Sigmoid colon (tissue), 7 donors: Measurements from ENCODE around the gene CCSER1. TPM values are rescaled to one million over a fixed set of nuclear protein-coding genes. Genes with fewer than 3 reads are reported as not detected.
"Not testable (repeated sequence)": the region's sequence is repeated elsewhere in the genome, so short reads cannot be mapped to it uniquely, and the experiment has no call there.

Experiments
- DNase-seq: peaks from one replicate; pipeline ENCODE4 v3.0.0-alpha.2; 2019
- H3K27ac ChIP-seq, 4 donors: fragments of 200-600 bp; sonication (generic); one replicate each; pipeline ENCODE4 v1.5.1; 2016 to 2019; ENCODE audit warnings: mild to moderate bottlenecking in 1 of 4
- H3K27me3 ChIP-seq, 3 donors: fragments of 200-600 bp; sonication (generic); one replicate each; pipeline ENCODE4 v1.5.1; 2019; ENCODE audit warnings: mild to moderate bottlenecking in 1 of 3
- H3K36me3 ChIP-seq, 4 donors: fragments of 200-600 bp; sonication (generic); one replicate each; pipeline ENCODE4 v1.5.1; 2016 to 2019
- H3K4me1 ChIP-seq, 4 donors: fragments of 200-600 bp; sonication (generic); one replicate each; pipeline ENCODE4 v1.5.1; 2017 to 2019
- H3K4me3 ChIP-seq, 4 donors: fragments of 200-600 bp; sonication (generic); one replicate each; pipeline ENCODE4 v1.5.1; 2017 to 2019; ENCODE audit warnings: mild to moderate bottlenecking in 2 of 4, moderate library complexity in 1 of 4
- H3K9me3 ChIP-seq, 4 donors: fragments of 200-600 bp in 3 of 4; sonication (generic) in 3 of 4; one replicate each; pipeline versions ENCODE4 v1.5.1 to v1.6.1; 2013 to 2019
- CTCF ChIP-seq, 4 experiments: fragments of 450-650 bp in 3 of 4; fragments of 200-600 bp in 1 of 4; IDR thresholded peaks; one replicate each; pipeline ENCODE4 v1.5.1; 2016 to 2019; ENCODE audit warnings: antibody characterized with exemption in 4 of 4, mild to moderate bottlenecking in 3 of 4, moderate library complexity in 2 of 4
- EP300 ChIP-seq, 4 donors: sonication (generic); formaldehyde crosslinking; IDR thresholded peaks; one replicate each; pipeline ENCODE4 v1.6.1; 2017; ENCODE audit warnings: antibody characterized with exemption in 4 of 4
- POLR2A ChIP-seq, 2 donors: fragments of 450-650 bp; IDR thresholded peaks; one replicate each; pipeline ENCODE4 v1.6.1; 2016; ENCODE audit warnings: antibody characterized with exemption in 2 of 2, mild to moderate bottlenecking in 2 of 2, moderate library complexity in 2 of 2
- POLR2AphosphoS5 ChIP-seq, 4 donors: sonication (generic); formaldehyde crosslinking; IDR thresholded peaks; one replicate each; pipeline ENCODE4 v1.6.1; 2017; ENCODE audit warnings: antibody characterized with exemption in 4 of 4
- WGBS, 2 donors: extraction: QIAGEN DNeasy Blood & Tissue Kit; methylation state at CpG; one replicate each; pipeline ENCODE4 v1.1.7; 2013; 5-methylcytosine and 5-hydroxymethylcytosine counted together
- intact Hi-C: fragments of 100-400 bp; cut with DNase I; formaldehyde crosslinking; loops from one replicate; pipeline ENCODE4 v1.15.1; 2023
- polyA plus RNA-seq, 3 donors: library from polyadenylated mRNA; stranded (reverse); fragments of 200-250 nt; gene quantifications; one replicate each; pipeline ENCODE4 v1.2.3, GENCODE V29; 2013
- total RNA-seq, 4 donors: library from RNA; depleted of rRNA; stranded (reverse); fragments of >200 nt; gene quantifications; one replicate each; pipeline ENCODE4 v1.1.0, GENCODE V29; 2016
- donor health status: healthy with polysubstance abuse.
- donor health status: Bipolar disorder and iron deficiency.
- donor health status: healthy.

The CCSER1 gene
- total and polyA plus RNA-seq, 7 donors = 1.6 to 7.2 (median 4.2) TPM

- Histone ChIP-seq H3K4me1 (no peaks in the 10 kb centered on the region), H3K36me3 (no peaks in the 10 kb centered on the region), H3K27me3 (no peaks in the 10 kb centered on the region), H3K4me3 (no peak overlapping the region), H3K27ac (no peak overlapping the region), H3K9me3 (no peaks in the 10 kb centered on the region)
- DNase-seq = no peak
- 64 to 71% methylated on average over 3 of the region's 3 CpGs for WGBS, 2 donors
- TF ChIP-seq CTCF (IDR thresholded peaks at IDR 0.05) = no peak
- no peak for TF ChIP-seq POLR2A (IDR thresholded peaks at IDR 0.05)
- no peak for TF ChIP-seq EP300 (IDR thresholded peaks at IDR 0.05)
- TF ChIP-seq POLR2AphosphoS5 (IDR thresholded peaks at IDR 0.05) = no peak
- intact Hi-C loops = no loop called here
Observed at GRCh38 chr4:91212211-91212610, 1085.0 kb downstream of the CCSER1 start.

- intact Hi-C loops, H3K36me3 ChIP-seq, H3K9me3 ChIP-seq, H3K27ac ChIP-seq, H3K4me1 ChIP-seq, H3K27me3 ChIP-seq, H3K4me3 ChIP-seq: not testable (repeated sequence)
- WGBS, 2 donors = 96 to 98% methylated on average over 26 of the region's 26 CpGs
- peak; percentile 56 for DNase-seq
Observed at GRCh38 chr4:91217831-91218403, 1090.7 kb downstream of the CCSER1 start.

- H3K9me3 ChIP-seq = no peaks in the 10 kb centered on the region
- H3K4me3 ChIP-seq = no peak overlapping the region
- no peaks in the 10 kb centered on the region for H3K36me3 ChIP-seq
- H3K27me3 ChIP-seq = no peaks in the 10 kb centered on the region
- no peaks in the 10 kb centered on the region for H3K4me1 ChIP-seq
- DNase-seq = no peak
- H3K27ac ChIP-seq = no peak overlapping the region
- 54 to 73% methylated on average over 2 of the region's 2 CpGs for WGBS, 2 donors
- intact Hi-C loops = no loop called here
- TF ChIP-seq CTCF (IDR thresholded peaks at IDR 0.05) = no peak
- TF ChIP-seq POLR2AphosphoS5 (IDR thresholded peaks at IDR 0.05) = no peak
- no peak for TF ChIP-seq POLR2A (IDR thresholded peaks at IDR 0.05)
- TF ChIP-seq EP300 (IDR thresholded peaks at IDR 0.05) = no peak
Observed at GRCh38 chr4:91220315-91220714, 1093.1 kb downstream of the CCSER1 start.

GRCh38 chr4:91222014-91222413 lies 1094.8 kb downstream of the CCSER1 start:
- Histone ChIP-seq H3K27ac (no peak overlapping the region), H3K4me3 (no peak overlapping the region), H3K9me3 (no peaks in the 10 kb centered on the region), H3K4me1 (no peaks in the 10 kb centered on the region), H3K36me3 (no peaks in the 10 kb centered on the region), H3K27me3 (no peaks in the 10 kb centered on the region)
- DNase-seq = no peak
- intact Hi-C loops = no loop called here
- 90 to 92% methylated on average over 4 of the region's 4 CpGs for WGBS, 2 donors
- TF ChIP-seq POLR2AphosphoS5 (IDR thresholded peaks at IDR 0.05) (no peak), EP300 (IDR thresholded peaks at IDR 0.05) (no peak), POLR2A (IDR thresholded peaks at IDR 0.05) (no peak), CTCF (IDR thresholded peaks at IDR 0.05) (no peak)

- 75 to 88% methylated on average over 1 of the region's 1 CpG for WGBS, 2 donors
- no peaks in the 10 kb centered on the region for H3K4me1 ChIP-seq
- no peak overlapping the region for H3K4me3 ChIP-seq
- TF ChIP-seq EP300 (IDR thresholded peaks at IDR 0.05) (no peak), CTCF (IDR thresholded peaks at IDR 0.05) (no peak), POLR2AphosphoS5 (IDR thresholded peaks at IDR 0.05) (no peak), POLR2A (IDR thresholded peaks at IDR 0.05) (no peak)
- no peaks in the 10 kb centered on the region for H3K27me3 ChIP-seq
- intact Hi-C loops = no loop called here
- H3K36me3 ChIP-seq = no peaks in the 10 kb centered on the region
- no peak for DNase-seq
- H3K9me3 ChIP-seq = no peaks in the 10 kb centered on the region
- H3K27ac ChIP-seq = no peak overlapping the region
Observed at GRCh38 chr4:91226867-91227266, 1099.7 kb downstream of the CCSER1 start.
